Liver (tissue), 9 donors: Measurements from ENCODE around the gene LEMD3. TPM values are rescaled to one million over a fixed set of nuclear protein-coding genes. Genes with fewer than 3 reads are reported as not detected.

Experiments
- DNase-seq: peaks from one replicate; pipeline ENCODE4 v3.0.0-alpha.2; 2017; ENCODE audit warnings: low spot score
- H3K27ac ChIP-seq, 2 donors: one replicate each; pipeline ENCODE4 v1.7.0; 2013; ENCODE audit warnings: inconsistent platforms in 2 of 2, low read length in 2 of 2, control low read depth in 1 of 2, low read depth in 1 of 2, mild to moderate bottlenecking in 1 of 2
- H3K27me3 ChIP-seq, 4 donors: one replicate each; pipeline versions ENCODE4 v1.6.1 to v1.7.0; 2013; ENCODE audit warnings: low read length in 3 of 4, inconsistent platforms in 1 of 4, mild to moderate bottlenecking in 1 of 4, moderate library complexity in 1 of 4; ENCODE audit not compliant: control insufficient read depth in 4 of 4, insufficient read depth in 4 of 4
- H3K36me3 ChIP-seq, 4 donors: one replicate each; pipeline versions ENCODE4 v1.6.1 to v1.7.0; 2013; ENCODE audit warnings: low read length in 3 of 4, mild to moderate bottlenecking in 3 of 4, low read depth in 1 of 4, moderate library complexity in 1 of 4; ENCODE audit not compliant: control insufficient read depth in 4 of 4, insufficient read depth in 3 of 4
- H3K4me1 ChIP-seq, 4 donors: one replicate each; pipeline versions ENCODE4 v1.6.1 to v1.7.0; 2013; ENCODE audit warnings: low read length in 3 of 4, mild to moderate bottlenecking in 3 of 4, moderate library complexity in 1 of 4; ENCODE audit not compliant: control insufficient read depth in 4 of 4, insufficient read depth in 4 of 4
- H3K4me3 ChIP-seq, 3 donors: one replicate each; pipeline versions ENCODE4 v1.6.1 to v1.7.0; 2013; ENCODE audit warnings: low read length in 3 of 3, control low read depth in 1 of 3, low read depth in 1 of 3, mild to moderate bottlenecking in 1 of 3
- H3K9ac ChIP-seq, 2 donors: one replicate each; pipeline ENCODE4 v1.7.0; 2013; ENCODE audit warnings: low read length in 2 of 2, mild to moderate bottlenecking in 2 of 2, moderate library complexity in 2 of 2, control low read depth in 1 of 2, low read depth in 1 of 2
- H3K9me3 ChIP-seq, 4 donors: one replicate each; pipeline versions ENCODE4 v1.6.1 to v1.7.0; 2013; ENCODE audit warnings: low read length in 3 of 4; ENCODE audit not compliant: control insufficient read depth in 4 of 4
- EGR1 ChIP-seq, 2 donors: IDR thresholded peaks; 2 replicates each; pipeline ENCODE4 v1.6.1; 2016 to 2018; ENCODE audit warnings: antibody characterized with exemption in 2 of 2, low read depth in 2 of 2
- FOXA1 ChIP-seq: IDR thresholded peaks from 2 replicates; pipeline ENCODE4 v1.6.1; 2016; ENCODE audit warnings: antibody characterized with exemption
- FOXA2 ChIP-seq: IDR thresholded peaks from 2 replicates; pipeline ENCODE4 v1.6.1; 2016; ENCODE audit warnings: antibody characterized with exemption
- GABPA ChIP-seq, 2 donors: IDR thresholded peaks in 1 of 2; conservative IDR thresholded peaks in 1 of 2; 2 replicates each; pipeline ENCODE4 v1.6.1; 2016; ENCODE audit warnings: antibody characterized with exemption in 2 of 2, mild to moderate bottlenecking in 1 of 2, moderate library complexity in 1 of 2
- HNF4G ChIP-seq: IDR thresholded peaks from 2 replicates; pipeline ENCODE4 v1.6.1; 2016; ENCODE audit warnings: antibody characterized with exemption
- JUND ChIP-seq, 2 donors: IDR thresholded peaks; 2 replicates each; pipeline ENCODE4 v1.6.1; 2016; ENCODE audit warnings: antibody characterized with exemption in 2 of 2
- NR2F2 ChIP-seq: IDR thresholded peaks from 2 replicates; pipeline ENCODE4 v1.6.1; 2016; ENCODE audit warnings: antibody characterized with exemption
- SP1 ChIP-seq: IDR thresholded peaks from 2 replicates; pipeline ENCODE4 v1.6.1; 2018; ENCODE audit warnings: antibody characterized with exemption, mild to moderate bottlenecking
- TAF1 ChIP-seq: conservative IDR thresholded peaks from 2 replicates; pipeline ENCODE4 v1.6.1; 2016; ENCODE audit warnings: antibody characterized with exemption, mild to moderate bottlenecking
- YY1 ChIP-seq: IDR thresholded peaks from 2 replicates; pipeline ENCODE4 v1.6.1; 2016; ENCODE audit warnings: antibody characterized with exemption, mild to moderate bottlenecking
- WGBS: extraction: QIAGEN DNeasy Blood & Tissue Kit; methylation state at CpG from one replicate; pipeline ENCODE4 v1.1.7; 2013; 5-methylcytosine and 5-hydroxymethylcytosine counted together
- polyA plus RNA-seq, 2 donors: library from polyadenylated mRNA; stranded (reverse) in 1 of 2; unstranded in 1 of 2; fragments of 200-250 nt in 1 of 2; fragments of >200 nt in 1 of 2; fragmentation: Nextera tagmentation in 1 of 2; extraction: Ambion mirVana in 1 of 2; gene quantifications; one replicate each; pipeline versions ENCODE4 v1.2.1 to v1.2.3, GENCODE V29; 2013 to 2015
- total RNA-seq, 2 donors: library from RNA; depleted of rRNA; stranded (reverse); fragments of >200 nt; gene quantifications; one replicate each; pipeline ENCODE4 v1.2.3, GENCODE V29; 2014
- TF ChIP-seq, protein P1 (sequence below): IDR thresholded peaks from 2 replicates; pipeline ENCODE4 v1.6.1; 2016; ENCODE audit warnings: antibody characterized with exemption
- TF ChIP-seq, protein P2 (sequence below): fragments of 150-350 bp; IDR thresholded peaks from 2 replicates; pipeline ENCODE4 v1.5.1; 2017; ENCODE audit warnings: improper control_type of control experiment, low read depth, low read length; ENCODE audit not compliant: missing input control
- TF ChIP-seq, protein P3 (sequence below): IDR thresholded peaks from 2 replicates; pipeline ENCODE4 v1.6.1; 2016; ENCODE audit warnings: antibody characterized with exemption
- TF ChIP-seq, protein P4 (sequence below): IDR thresholded peaks from 2 replicates; pipeline ENCODE4 v1.6.1; 2016; ENCODE audit warnings: antibody characterized with exemption
- donor health status: healthy.
- donor health status: healthy.
- donor health status: healthy.
- donor health status: healthy.
- donor health status: healthy.

Gene LEMD3
- total and polyA plus RNA-seq, 4 donors: 3.5 to 19.5 (median 11.3) TPM

DNA sequence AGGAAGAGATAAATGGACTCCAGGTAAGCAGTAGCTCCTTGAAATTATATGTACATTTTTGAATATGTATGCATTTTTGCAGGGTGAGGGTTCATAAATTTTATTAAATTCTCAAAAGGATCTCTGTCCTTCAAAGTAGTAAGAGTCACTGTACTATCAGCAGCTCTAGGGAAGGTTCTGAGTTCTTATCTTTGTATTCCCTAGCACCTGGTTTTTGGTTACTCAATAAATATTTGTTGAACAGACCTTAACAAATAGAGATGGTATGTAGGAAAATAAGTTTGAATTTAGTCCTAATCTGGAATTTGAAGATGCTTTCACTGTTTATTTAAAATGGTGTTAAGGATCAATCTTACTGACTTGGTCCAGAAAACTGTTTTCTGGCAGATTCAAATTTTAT, 18.3 kb downstream of the LEMD3 start:
- Histone ChIP-seq H3K9ac (no peak overlapping the region), H3K27ac (no peak overlapping the region), H3K36me3 (no peaks in the 10 kb centered on the region), H3K4me3 (no peak overlapping the region), H3K9me3 (no peaks in the 10 kb centered on the region), H3K4me1 (peaks cover 5 to 25% (median 16%) of the 10 kb centered on the region in 4 donors), H3K27me3 (no peaks in the 10 kb centered on the region)
- TF ChIP-seq, protein P1, sequence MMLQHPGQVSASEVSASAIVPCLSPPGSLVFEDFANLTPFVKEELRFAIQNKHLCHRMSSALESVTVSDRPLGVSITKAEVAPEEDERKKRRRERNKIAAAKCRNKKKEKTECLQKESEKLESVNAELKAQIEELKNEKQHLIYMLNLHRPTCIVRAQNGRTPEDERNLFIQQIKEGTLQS: no peak
- TF ChIP-seq, protein P2, sequence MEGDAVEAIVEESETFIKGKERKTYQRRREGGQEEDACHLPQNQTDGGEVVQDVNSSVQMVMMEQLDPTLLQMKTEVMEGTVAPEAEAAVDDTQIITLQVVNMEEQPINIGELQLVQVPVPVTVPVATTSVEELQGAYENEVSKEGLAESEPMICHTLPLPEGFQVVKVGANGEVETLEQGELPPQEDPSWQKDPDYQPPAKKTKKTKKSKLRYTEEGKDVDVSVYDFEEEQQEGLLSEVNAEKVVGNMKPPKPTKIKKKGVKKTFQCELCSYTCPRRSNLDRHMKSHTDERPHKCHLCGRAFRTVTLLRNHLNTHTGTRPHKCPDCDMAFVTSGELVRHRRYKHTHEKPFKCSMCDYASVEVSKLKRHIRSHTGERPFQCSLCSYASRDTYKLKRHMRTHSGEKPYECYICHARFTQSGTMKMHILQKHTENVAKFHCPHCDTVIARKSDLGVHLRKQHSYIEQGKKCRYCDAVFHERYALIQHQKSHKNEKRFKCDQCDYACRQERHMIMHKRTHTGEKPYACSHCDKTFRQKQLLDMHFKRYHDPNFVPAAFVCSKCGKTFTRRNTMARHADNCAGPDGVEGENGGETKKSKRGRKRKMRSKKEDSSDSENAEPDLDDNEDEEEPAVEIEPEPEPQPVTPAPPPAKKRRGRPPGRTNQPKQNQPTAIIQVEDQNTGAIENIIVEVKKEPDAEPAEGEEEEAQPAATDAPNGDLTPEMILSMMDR: no peak
- TF ChIP-seq YY1 (no peak), FOXA1 (no peak), FOXA2 (no peak), HNF4G (no peak), SP1 (no peak), EGR1 (IDR thresholded peaks at IDR 0.05; ENCODE audit: low read depth in 2 of 2) (no peak), NR2F2 (no peak), TAF1 (no peak), JUND (IDR thresholded peaks at IDR 0.05) (no peak)
- TF ChIP-seq, protein P3, sequence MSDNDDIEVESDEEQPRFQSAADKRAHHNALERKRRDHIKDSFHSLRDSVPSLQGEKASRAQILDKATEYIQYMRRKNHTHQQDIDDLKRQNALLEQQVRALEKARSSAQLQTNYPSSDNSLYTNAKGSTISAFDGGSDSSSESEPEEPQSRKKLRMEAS: no peak
- TF ChIP-seq, protein P4, sequence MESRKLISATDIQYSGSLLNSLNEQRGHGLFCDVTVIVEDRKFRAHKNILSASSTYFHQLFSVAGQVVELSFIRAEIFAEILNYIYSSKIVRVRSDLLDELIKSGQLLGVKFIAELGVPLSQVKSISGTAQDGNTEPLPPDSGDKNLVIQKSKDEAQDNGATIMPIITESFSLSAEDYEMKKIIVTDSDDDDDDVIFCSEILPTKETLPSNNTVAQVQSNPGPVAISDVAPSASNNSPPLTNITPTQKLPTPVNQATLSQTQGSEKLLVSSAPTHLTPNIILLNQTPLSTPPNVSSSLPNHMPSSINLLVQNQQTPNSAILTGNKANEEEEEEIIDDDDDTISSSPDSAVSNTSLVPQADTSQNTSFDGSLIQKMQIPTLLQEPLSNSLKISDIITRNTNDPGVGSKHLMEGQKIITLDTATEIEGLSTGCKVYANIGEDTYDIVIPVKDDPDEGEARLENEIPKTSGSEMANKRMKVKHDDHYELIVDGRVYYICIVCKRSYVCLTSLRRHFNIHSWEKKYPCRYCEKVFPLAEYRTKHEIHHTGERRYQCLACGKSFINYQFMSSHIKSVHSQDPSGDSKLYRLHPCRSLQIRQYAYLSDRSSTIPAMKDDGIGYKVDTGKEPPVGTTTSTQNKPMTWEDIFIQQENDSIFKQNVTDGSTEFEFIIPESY: no peak
- DNase-seq: no peak

DNA sequence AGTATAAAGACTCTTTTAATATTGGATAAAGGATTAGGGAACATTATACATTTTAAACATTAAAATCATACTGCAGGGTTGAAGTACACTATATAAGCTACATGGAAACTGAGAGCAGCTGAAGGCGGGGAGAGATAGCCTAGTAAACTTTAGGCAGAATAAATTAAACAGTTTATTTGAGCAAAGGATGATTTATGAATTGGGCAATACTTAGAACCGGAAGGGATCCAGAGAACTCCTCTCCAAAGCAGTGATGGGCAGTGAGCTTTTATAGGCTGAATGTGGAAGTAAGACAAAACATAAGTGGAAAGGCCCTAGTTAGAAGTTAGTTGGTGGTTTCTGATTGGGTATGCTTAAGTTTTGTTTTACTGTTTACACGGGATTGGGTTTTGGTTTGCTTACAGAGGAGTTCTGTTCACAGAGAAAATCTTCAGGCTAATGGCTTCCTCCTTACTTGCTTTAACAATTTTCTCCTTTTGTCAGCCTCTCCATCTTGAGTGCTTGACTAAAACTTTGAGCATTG, 18.9 kb downstream of the LEMD3 start:
- H3K36me3 ChIP-seq: no peaks in the 10 kb centered on the region
- no peak overlapping the region for H3K27ac ChIP-seq
- no peak overlapping the region for H3K9ac ChIP-seq
- DNase-seq: no peak
- H3K27me3 ChIP-seq: no peaks in the 10 kb centered on the region
- H3K9me3 ChIP-seq: no peaks in the 10 kb centered on the region
- H3K4me1 ChIP-seq: peaks cover 4 to 19% (median 11%) of the 10 kb centered on the region in 4 donors
- TF ChIP-seq GABPA (IDR thresholded peaks at IDR 0.05 in 1 of 2, conservative IDR thresholded peaks at IDR 0.05 in 1 of 2) (no peak), JUND (IDR thresholded peaks at IDR 0.05) (no peak), EGR1 (IDR thresholded peaks at IDR 0.05; ENCODE audit: low read depth in 2 of 2) (no peak)
- WGBS: 54% methylated on average over 3 of the region's 3 CpGs
- H3K4me3 ChIP-seq: no peak overlapping the region
